ENCODE results near the gene CCL13. TPM values are rescaled to one million over a fixed set of nuclear protein-coding genes. Genes with fewer than 3 reads are reported as not detected.

The CCL13 gene
- total RNA-seq, 4 donors from 2014 or later: 3.0 to 4.1 TPM; not detected in 2

GRCh38 chr17:34389126-34389750 lies 33.0 kb downstream of the CCL13 start:
- no peak for DNase-seq
- Histone ChIP-seq H3K4me1 (no peaks in the 10 kb centered on the region), H3K9me3 (no peaks in the 10 kb centered on the region), H3K4me3 (no peak overlapping the region), H3K36me3 (no peaks in the 10 kb centered on the region), H3K27me3 (no peaks in the 10 kb centered on the region), H3K27ac (no peak overlapping the region)
- no peak for TF ChIP-seq CTCF (IDR thresholded peaks at IDR 0.05)
- TF ChIP-seq POLR2A (IDR thresholded peaks at IDR 0.05): no peak
- intact Hi-C loops (cut with DNase I; ENCODE audit: low total_unique reads): no loop called here

GRCh38 chr17:34390649-34391048 lies 34.4 kb downstream of the CCL13 start:
- Histone ChIP-seq H3K27me3 (no peaks in the 10 kb centered on the region), H3K36me3 (no peaks in the 10 kb centered on the region), H3K27ac (no peak overlapping the region), H3K9me3 (no peaks in the 10 kb centered on the region), H3K4me3 (no peak overlapping the region), H3K4me1 (no peaks in the 10 kb centered on the region)
- intact Hi-C loops (cut with DNase I; ENCODE audit: low total_unique reads): no loop called here
- DNase-seq: no peak
- TF ChIP-seq POLR2A (IDR thresholded peaks at IDR 0.05) (no peak), CTCF (IDR thresholded peaks at IDR 0.05) (no peak)

GRCh38 chr17:34391241-34391640 lies 35.0 kb downstream of the CCL13 start:
- no peak for DNase-seq
- H3K4me1 ChIP-seq: no peaks in the 10 kb centered on the region
- H3K9me3 ChIP-seq: no peaks in the 10 kb centered on the region
- no peak overlapping the region for H3K27ac ChIP-seq
- intact Hi-C loops (cut with DNase I; ENCODE audit: low total_unique reads): no loop called here
- TF ChIP-seq CTCF (IDR thresholded peaks at IDR 0.05): no peak
- no peak for TF ChIP-seq POLR2A (IDR thresholded peaks at IDR 0.05)
- H3K36me3 ChIP-seq: no peaks in the 10 kb centered on the region
- no peak overlapping the region for H3K4me3 ChIP-seq
- H3K27me3 ChIP-seq: no peaks in the 10 kb centered on the region

- no peak for DNase-seq
- Histone ChIP-seq H3K36me3 (no peaks in the 10 kb centered on the region), H3K4me1 (no peaks in the 10 kb centered on the region)
Measured at GRCh38 chr17:34393401-34393800, 37.1 kb downstream of the CCL13 start.

GRCh38 chr17:34397265-34397664 lies 41.0 kb downstream of the CCL13 start:
- no peaks in the 10 kb centered on the region for H3K36me3 ChIP-seq
- intact Hi-C loops (cut with DNase I; ENCODE audit: low total_unique reads): no loop called here
- no peak for DNase-seq
- H3K4me3 ChIP-seq: no peak overlapping the region
- H3K27me3 ChIP-seq: no peaks in the 10 kb centered on the region
- no peaks in the 10 kb centered on the region for H3K9me3 ChIP-seq
- H3K27ac ChIP-seq: no peak overlapping the region
- no peak for TF ChIP-seq POLR2A (IDR thresholded peaks at IDR 0.05)
- TF ChIP-seq CTCF (IDR thresholded peaks at IDR 0.05): no peak
- no peaks in the 10 kb centered on the region for H3K4me1 ChIP-seq

More at GRCh38 chr17:34393401-34393800, 37.1 kb downstream of the CCL13 start:
- no peak overlapping the region for H3K27ac ChIP-seq
- no peaks in the 10 kb centered on the region for H3K27me3 ChIP-seq
- no peak overlapping the region for H3K4me3 ChIP-seq
- H3K9me3 ChIP-seq: no peaks in the 10 kb centered on the region
- TF ChIP-seq POLR2A (IDR thresholded peaks at IDR 0.05) (no peak), CTCF (IDR thresholded peaks at IDR 0.05) (no peak)
- intact Hi-C loops (cut with DNase I; ENCODE audit: low total_unique reads): no loop called here

Measured in uterus (tissue), 4 donors.